Putamen (tissue), 1 donor: Measurements from ENCODE around the gene FRAT1.

Source experiments
- DNase-seq: peaks from one replicate; pipeline ENCODE4 v3.0.0-alpha.2; 2016; ENCODE audit warnings: low spot score

FRAT1 gene

GRCh38 chr10:97365761-97366351 lies 46.8 kb downstream of the FRAT1 start:
- DNase-seq, result no peak

- no peak for DNase-seq
Observed at GRCh38 chr10:97366572-97366971, 47.5 kb downstream of the FRAT1 start.

- no peak for DNase-seq
Observed at GRCh38 chr10:97367126-97367649, 48.1 kb downstream of the FRAT1 start.
